ENCODE data around the gene TNFSF12. TPM values are rescaled to one million over a fixed set of nuclear protein-coding genes. Genes with fewer than 3 reads are reported as not detected.
A peak's percentile ranks its signal among the peaks of the same experiment; 100 is the strongest.

Gene TNFSF12
- total RNA-seq, 1 experiment from 2014 or later: 7.1 TPM

GRCh38 chr17:7555320-7555948, 6.6 kb downstream of the TNFSF12 start:
- H3K4me2 ChIP-seq (ENCODE audit: insufficient read depth, insufficient read length, low read length): no peak overlapping the region
- H2BK12ac ChIP-seq (ENCODE audit: insufficient read length, low read depth, low read length): no peak overlapping the region
- H3K9me3 ChIP-seq (ENCODE audit: control insufficient read depth, low read depth, low read length): no peaks in the 10 kb centered on the region
- Mint-ChIP-seq H3K27ac (peak overlapping the region in 1 of 3 experiments; percentile 17; a peak in 2 of 7 replicates), H3K27me3 (ENCODE audit: low read depth) (peaks cover 7% of the 10 kb centered on the region; the same call in 1 of the 2 replicates), H3K9me3 (no peaks in the 10 kb centered on the region), H3K4me3 (no peak overlapping the region; a peak in 1 of 5 replicates), H3K4me1 (peaks cover 30 to 48% of the 10 kb centered on the region in 2 experiments), H3K36me3 (ENCODE audit: insufficient read depth in 1 of 3, low read depth in 3 of 3) (no peaks in the 10 kb centered on the region)
- H3K79me1 ChIP-seq (ENCODE audit: insufficient read depth, low read depth, low read length, poor library complexity, severe bottlenecking): no peaks in the 10 kb centered on the region
- H3K18ac ChIP-seq (ENCODE audit: insufficient read length, low read depth, low read length): no peak overlapping the region
- no peak overlapping the region for H2AFZ ChIP-seq (ENCODE audit: low read length)
- peak; percentile 53; the same call in 2 of the 3 replicates for TF ChIP-seq CTCF (conservative IDR thresholded peaks at IDR 0.05)
- no peak overlapping the region for H3K14ac ChIP-seq (ENCODE audit: insufficient read depth, low read length)
- no peak overlapping the region for H3K27ac ChIP-seq (ENCODE audit: insufficient read length, low read depth, low read length)
- no peak overlapping the region for H3K9ac ChIP-seq (ENCODE audit: extremely low read depth, insufficient read length, low read length)
- no peaks in the 10 kb centered on the region for H4K20me1 ChIP-seq (ENCODE audit: control insufficient read depth, insufficient read depth, insufficient read length)
- no peak overlapping the region for H2BK20ac ChIP-seq (ENCODE audit: low read depth, low read length, poor library complexity, severe bottlenecking)
- no peak for DNase-seq
- H3K56ac ChIP-seq (ENCODE audit: insufficient read length, low read depth, low read length): no peak overlapping the region
- H4K8ac ChIP-seq (replicated peaks; ENCODE audit: insufficient read length, low read depth, low read length): no peak overlapping the region
- no peak overlapping the region for H3K4ac ChIP-seq (ENCODE audit: low read depth, low read length)
- H4K5ac ChIP-seq (ENCODE audit: insufficient read length, low read depth, low read length): no peak overlapping the region
- no peaks in the 10 kb centered on the region for H3K27me3 ChIP-seq (ENCODE audit: insufficient read depth, low read length)
- no peak overlapping the region for H2BK15ac ChIP-seq (ENCODE audit: low read depth, low read length)
- H3K23ac ChIP-seq (ENCODE audit: insufficient read length, low read depth, low read length): no peak overlapping the region
- WGBS (ENCODE audit: extremely low coverage, insufficient read length, low lambda C conversion rate): no CpG with 5 or more reads among the region's 10 CpGs
- 0 out of 2 replicates have a peak, but pooled peaks cover 2% of the 10 kb centered on the region for H3K4me1 ChIP-seq (ENCODE audit: insufficient read depth, low read length)
- H2BK5ac ChIP-seq (ENCODE audit: insufficient read length, low read length): no peak overlapping the region
- H3K79me2 ChIP-seq (ENCODE audit: insufficient read depth, low read length): no peaks in the 10 kb centered on the region
- no peak overlapping the region for H4K91ac ChIP-seq (ENCODE audit: insufficient read length, low read depth, low read length)
- H2BK120ac ChIP-seq (ENCODE audit: low read depth, low read length, poor library complexity, severe bottlenecking): no peak overlapping the region
- no peak overlapping the region for H2AK5ac ChIP-seq (ENCODE audit: insufficient read length, low read length)
- peaks cover 3% of the 10 kb centered on the region for H3K23me2 ChIP-seq (ENCODE audit: insufficient read length, low read depth, low read length, poor library complexity, severe bottlenecking)
- no peak overlapping the region for H3T11ph ChIP-seq (ENCODE audit: low read length)

All from H9 (cell line).